Renal cortical epithelial cell (primary cell): ENCODE results near the gene TMCO2. TPM values are rescaled to one million over a fixed set of nuclear protein-coding genes. Genes with fewer than 3 reads are reported as not detected.

Experiments used
- total RNA-seq: library from RNA; depleted of rRNA; stranded (reverse); fragments of >200 nt; gene quantifications from 2 replicates; pipeline ENCODE4 v1.2.3, GENCODE V29; 2014

The TMCO2 gene
- total RNA-seq, 1 donor from 2014 or later, result not detected

Other genes with a start within 250 kb of the TMCO2 start
- gene CAP1, start 207.2 kb upstream of the TMCO2 start, total RNA-seq, result 503 and 992 TPM in 2 replicates
- gene PPT1, start 150.7 kb upstream of the TMCO2 start, total RNA-seq, result 29.0 and 51.4 TPM in 2 replicates
- 25.4 and 40.9 TPM in 2 replicates for gene RLF, start 86.5 kb upstream of the TMCO2 start, total RNA-seq
- 88.9 and 140 TPM in 2 replicates for gene ZMPSTE24, start 10.3 kb downstream of the TMCO2 start, total RNA-seq
- 4.2 and 7.5 TPM in 2 replicates for gene COL9A2, start 69.3 kb downstream of the TMCO2 start, total RNA-seq
- gene SMAP2, start 125.8 kb downstream of the TMCO2 start, total RNA-seq, result 5.6 and 11.5 TPM in 2 replicates
- gene ZFP69B, start 202.5 kb downstream of the TMCO2 start, total RNA-seq, result 1.2 and 4.9 TPM in 2 replicates
- gene ZFP69, start 229.4 kb downstream of the TMCO2 start, total RNA-seq, result 3.0 and 3.2 TPM in 2 replicates